HG02759 (cell line): ENCODE measurements around the gene KIF17.

Experiments used
- ATAC-seq: cut with Tn5 transposase; IDR thresholded peaks from one replicate; pipeline ENCODE4 v1.9.1; 2021; ENCODE audit warnings: mild to moderate bottlenecking, moderate library complexity; ENCODE audit not compliant: unreplicated experiment

KIF17 gene

DNA sequence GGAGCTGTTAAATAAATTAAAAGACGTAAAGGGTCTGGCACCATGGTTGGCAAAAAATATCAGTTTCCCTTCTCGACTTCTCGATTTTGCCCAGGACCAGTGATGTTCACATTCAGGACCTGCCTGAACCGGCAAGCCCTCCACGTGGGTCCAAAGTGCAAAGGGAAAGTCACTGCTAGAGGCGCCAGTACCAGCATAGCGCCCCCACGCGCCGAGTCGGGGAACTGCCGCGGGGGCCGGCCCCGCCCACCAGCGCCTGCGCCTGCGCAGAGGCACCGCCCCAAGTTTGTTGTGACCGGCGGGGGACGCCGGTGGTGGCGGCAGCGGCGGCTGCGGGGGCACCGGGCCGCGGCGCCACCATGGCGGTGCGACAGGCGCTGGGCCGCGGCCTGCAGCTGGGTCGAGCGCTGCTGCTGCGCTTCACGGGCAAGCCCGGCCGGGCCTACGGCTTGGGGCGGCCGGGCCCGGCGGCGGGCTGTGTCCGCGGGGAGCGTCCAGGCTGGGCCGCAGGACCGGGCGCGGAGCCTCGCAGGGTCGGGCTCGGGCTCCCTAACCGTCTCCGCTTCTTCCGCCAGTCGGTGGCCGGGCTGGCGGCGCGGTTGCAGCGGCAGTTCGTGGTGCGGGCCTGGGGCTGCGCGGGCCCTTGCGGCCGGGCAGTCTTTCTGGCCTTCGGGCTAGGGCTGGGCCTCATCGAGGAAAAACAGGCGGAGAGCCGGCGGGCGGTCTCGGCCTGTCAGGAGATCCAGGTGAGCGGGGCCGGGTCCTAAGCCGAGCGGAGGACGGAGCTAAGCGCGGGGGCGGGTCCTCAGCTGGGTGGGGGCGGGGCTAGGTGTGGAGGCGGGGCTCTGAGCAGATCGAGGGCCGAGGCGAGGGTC is 84.4 kb downstream of the KIF17 start, which contains the start of gene PINK1:
PINK1 (plus strand) TSS at position 269 of the 875 bp plus-strand sequence; CDS start at position 360, 91 bp downstream.
- ATAC-seq, result peak; percentile 73

DNA sequence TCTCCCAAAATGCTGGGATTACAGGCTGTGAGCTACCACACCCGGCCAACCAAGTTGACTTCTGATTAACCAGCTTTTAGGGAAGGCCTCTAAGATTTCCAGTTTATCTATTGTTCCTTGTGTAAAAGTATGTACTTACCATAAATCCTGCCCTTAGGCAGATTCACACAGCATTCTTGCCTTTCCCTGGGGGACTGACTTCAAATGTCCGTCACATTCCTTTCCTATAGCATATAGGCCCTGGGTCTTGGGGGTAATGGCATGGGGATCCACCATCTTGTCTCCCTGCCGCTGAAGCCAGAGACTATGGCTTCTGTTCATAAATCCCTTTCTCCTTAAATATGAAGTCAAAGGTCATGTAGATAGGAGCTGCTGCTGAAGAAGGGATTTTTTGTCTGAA is 85.4 kb downstream of the KIF17 start:
- no peak for ATAC-seq

- ATAC-seq, result no peak
Measured at GRCh38 chr1:20630729-20631128, 87.1 kb downstream of the KIF17 start.

DNA sequence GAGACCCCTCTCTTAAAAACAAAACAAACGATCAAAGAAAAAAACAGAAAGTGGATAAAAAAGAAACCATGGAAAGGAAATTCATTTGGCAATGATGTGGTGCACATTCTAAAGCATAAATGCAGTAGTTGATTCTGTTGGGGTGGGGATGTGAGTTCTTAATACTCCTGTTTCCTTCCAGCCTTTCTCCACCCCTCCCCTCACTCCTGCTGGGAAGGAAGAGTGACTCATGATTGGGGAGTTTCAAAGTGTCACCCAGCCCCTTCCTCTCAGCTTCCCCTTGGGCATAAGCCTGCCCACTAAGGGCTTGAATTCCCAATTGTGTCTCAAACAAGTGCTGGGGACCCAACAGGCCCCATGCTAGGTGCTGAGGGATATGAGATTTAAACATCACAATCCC is 91.3 kb downstream of the KIF17 start:
- no peak for ATAC-seq

GRCh38 chr1:20626098-20626427 is 91.7 kb downstream of the KIF17 start:
- ATAC-seq, result no peak

- no peak for ATAC-seq
Measured at GRCh38 chr1:20625176-20626097, 92.4 kb downstream of the KIF17 start.

DNA sequence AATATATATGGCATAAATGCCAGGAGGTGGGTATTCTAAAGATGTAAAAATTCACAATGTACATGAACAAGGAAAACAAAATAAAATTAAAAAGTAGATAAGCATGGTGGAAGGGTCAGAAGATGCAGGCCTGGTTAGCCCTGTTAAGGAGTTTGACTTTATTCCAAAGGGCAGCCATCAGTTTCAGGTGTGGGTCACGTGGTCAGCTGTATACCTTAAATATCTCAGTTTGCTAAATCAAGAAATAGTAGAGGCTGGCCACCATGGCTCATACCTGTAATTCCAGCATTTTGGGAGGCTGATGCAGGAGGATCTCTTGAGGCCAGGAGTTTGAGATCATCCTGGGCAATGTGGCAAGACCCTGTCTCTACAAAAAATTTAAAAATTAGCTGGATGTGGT is 93.1 kb downstream of the KIF17 start:
- no peak for ATAC-seq

GRCh38 chr1:20621012-20621411 is 96.8 kb downstream of the KIF17 start:
- no peak for ATAC-seq

DNA sequence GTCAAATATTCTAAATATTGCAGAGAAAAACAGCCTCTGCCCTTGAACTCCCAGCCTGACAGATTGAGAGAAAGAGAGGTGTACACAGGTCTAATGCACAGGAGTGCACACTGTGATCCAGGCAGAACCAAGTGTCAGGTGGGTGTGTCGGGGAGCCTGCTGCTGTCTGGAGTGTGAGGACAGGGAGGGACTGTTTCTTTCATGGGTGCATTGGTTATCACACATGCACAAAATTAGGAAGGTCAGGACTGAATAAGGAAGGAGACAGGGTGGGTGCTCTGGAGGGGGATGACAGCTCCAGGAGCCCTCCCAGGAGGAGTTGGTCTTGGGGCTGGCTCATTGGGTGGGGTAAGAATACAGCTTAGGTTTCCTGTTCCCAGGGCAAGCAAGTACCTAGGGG is 97.8 kb downstream of the KIF17 start:
- no peak for ATAC-seq

DNA sequence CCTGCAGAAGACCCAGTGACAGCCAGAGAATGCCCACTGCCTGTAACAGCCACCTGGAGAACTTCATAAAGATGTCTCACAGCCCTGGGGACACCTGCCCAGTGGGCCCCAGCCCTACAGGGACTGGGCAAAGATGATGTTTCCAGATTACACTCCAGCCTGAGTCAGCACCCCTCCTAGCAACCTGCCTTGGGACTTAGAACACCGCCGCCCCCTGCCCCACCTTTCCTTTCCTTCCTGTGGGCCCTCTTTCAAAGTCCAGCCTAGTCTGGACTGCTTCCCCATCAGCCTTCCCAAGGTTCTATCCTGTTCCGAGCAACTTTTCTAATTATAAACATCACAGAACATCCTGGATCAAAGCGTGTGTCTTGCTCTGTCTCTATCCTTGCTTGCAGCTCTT is 99.3 kb downstream of the KIF17 start:
- ATAC-seq, result no peak

- no peak for ATAC-seq
Measured at GRCh38 chr1:20616847-20617487, 100.8 kb downstream of the KIF17 start.

GRCh38 chr1:20615946-20616846 is 101.6 kb downstream of the KIF17 start:
- no peak for ATAC-seq

GRCh38 chr1:20614131-20614579 is 103.7 kb downstream of the KIF17 start:
- no peak for ATAC-seq
